ENCODE results near the gene UPK3A. TPM values are rescaled to one million over a fixed set of nuclear protein-coding genes. Genes with fewer than 3 reads are reported as not detected.
"Not testable (repeated sequence)": the region's sequence is repeated elsewhere in the genome, so short reads cannot be mapped to it uniquely, and the experiment has no call there.

UPK3A gene
- total RNA-seq, 4 donors from 2014 or later, result not detected

DNA sequence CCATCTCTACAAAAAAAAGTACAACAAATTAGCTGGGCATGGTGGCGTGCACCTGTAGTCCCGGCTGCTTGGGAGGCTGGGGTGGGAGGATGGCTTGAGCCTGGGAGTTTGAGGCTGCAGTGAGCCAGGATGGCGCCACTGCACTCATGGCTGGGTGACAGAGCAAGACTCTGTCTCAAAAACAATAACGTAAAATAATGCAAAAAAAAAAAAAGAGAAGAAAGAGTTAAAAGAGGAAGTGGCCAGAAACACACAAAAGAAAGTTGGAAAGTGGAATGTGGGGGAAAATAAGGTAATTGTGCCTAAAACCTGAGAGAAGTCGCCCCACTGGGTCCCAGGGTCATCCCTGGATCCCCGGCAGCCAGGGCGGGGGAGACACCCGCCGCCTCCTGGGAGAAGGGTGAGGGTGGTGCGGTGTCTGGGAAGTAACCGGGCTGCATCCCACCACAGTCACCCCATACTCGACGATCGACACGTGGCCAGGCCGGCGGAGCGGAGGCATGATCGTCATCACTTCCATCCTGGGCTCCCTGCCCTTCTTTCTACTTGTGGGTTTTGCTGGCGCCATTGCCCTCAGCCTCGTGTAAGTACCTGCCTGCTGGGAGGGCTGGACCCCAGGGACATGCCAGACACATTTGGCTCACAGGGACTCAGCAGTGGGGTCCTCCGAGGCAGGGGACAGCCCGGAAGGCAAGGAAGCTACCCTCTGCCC is 8.1 kb downstream of the UPK3A start:
- Histone ChIP-seq H3K27me3 (peaks cover 15% of the 10 kb centered on the region), H3K9me3 (no peaks in the 10 kb centered on the region), H3K36me3 (no peaks in the 10 kb centered on the region), H3K4me1 (no peaks in the 10 kb centered on the region), H3K4me3 (no peak overlapping the region), H3K27ac (no peak overlapping the region)
- 80 to 100% methylated on average over 1 to 9 of the region's 23 CpGs for WGBS, 2 donors (ENCODE audit: low coverage in 1 of 2)
- TF ChIP-seq, protein P1, sequence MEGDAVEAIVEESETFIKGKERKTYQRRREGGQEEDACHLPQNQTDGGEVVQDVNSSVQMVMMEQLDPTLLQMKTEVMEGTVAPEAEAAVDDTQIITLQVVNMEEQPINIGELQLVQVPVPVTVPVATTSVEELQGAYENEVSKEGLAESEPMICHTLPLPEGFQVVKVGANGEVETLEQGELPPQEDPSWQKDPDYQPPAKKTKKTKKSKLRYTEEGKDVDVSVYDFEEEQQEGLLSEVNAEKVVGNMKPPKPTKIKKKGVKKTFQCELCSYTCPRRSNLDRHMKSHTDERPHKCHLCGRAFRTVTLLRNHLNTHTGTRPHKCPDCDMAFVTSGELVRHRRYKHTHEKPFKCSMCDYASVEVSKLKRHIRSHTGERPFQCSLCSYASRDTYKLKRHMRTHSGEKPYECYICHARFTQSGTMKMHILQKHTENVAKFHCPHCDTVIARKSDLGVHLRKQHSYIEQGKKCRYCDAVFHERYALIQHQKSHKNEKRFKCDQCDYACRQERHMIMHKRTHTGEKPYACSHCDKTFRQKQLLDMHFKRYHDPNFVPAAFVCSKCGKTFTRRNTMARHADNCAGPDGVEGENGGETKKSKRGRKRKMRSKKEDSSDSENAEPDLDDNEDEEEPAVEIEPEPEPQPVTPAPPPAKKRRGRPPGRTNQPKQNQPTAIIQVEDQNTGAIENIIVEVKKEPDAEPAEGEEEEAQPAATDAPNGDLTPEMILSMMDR (IDR thresholded peaks at IDR 0.05), result no peak
- no peak for TF ChIP-seq EP300 (IDR thresholded peaks at IDR 0.05)
- no peak for TF ChIP-seq POLR2AphosphoS5 (IDR thresholded peaks at IDR 0.05)
- TF ChIP-seq POLR2A (IDR thresholded peaks at IDR 0.05), result no peak
- ATAC-seq, result no peak

DNA sequence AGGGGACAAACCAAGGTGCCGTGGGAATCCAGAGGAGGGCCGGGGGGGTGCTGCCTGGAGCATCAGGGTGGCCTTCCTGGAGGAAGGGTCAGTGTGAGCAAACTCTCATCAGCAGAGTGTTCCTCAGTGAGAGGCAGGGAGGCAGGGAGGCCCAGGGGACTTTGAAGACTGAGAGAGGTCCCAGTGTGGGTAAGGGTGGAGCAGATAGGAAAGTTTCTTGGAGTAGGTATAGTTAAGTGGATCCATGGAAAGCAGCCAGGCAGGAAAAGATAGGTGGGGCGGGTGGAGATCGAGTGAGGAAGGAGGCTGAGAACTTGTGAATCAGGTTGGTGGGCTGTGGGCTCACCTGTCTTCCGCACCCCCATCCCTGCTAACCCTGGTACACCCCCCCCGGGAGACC is 9.3 kb downstream of the UPK3A start:
- WGBS, 2 donors (ENCODE audit: low coverage in 1 of 2), result 53 to 72% methylated on average over 3 to 6 of the region's 6 CpGs

DNA sequence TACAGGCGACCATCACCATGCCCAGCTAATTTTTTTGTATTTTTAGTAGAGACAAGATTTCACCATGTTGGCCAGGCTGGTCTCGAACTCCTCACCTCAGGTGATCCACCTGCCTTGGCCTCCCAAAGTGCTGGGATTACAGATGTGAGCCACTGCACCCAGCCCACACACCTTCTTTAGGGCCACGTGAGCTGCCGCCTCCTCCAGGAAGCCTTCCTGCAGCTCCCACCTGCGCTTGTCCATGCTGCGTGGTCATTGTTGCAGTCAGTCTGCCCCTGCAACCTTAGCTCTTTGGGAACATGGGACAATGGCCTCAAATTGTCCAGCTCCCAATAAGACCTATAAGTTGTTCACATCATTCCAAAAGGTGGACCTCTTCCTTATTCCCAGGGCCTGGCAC is 10.3 kb downstream of the UPK3A start:
- H3K36me3 ChIP-seq, H3K27ac ChIP-seq, H3K4me1 ChIP-seq, H3K9me3 ChIP-seq, ATAC-seq, H3K4me3 ChIP-seq, H3K27me3 ChIP-seq: not testable (repeated sequence)
- WGBS, 2 donors (ENCODE audit: low coverage in 1 of 2), result 84 to 95% methylated on average over 4 to 5 of the region's 6 CpGs

More for the DNA sequence above, 9.3 kb downstream of the UPK3A start:
- Histone ChIP-seq H3K36me3 (no peaks in the 10 kb centered on the region), H3K4me3 (no peak overlapping the region), H3K27me3 (peaks cover 10% of the 10 kb centered on the region), H3K27ac (no peak overlapping the region), H3K4me1 (no peaks in the 10 kb centered on the region), H3K9me3 (no peaks in the 10 kb centered on the region)
- TF ChIP-seq POLR2AphosphoS5 (IDR thresholded peaks at IDR 0.05), result no peak
- TF ChIP-seq, protein P1 (IDR thresholded peaks at IDR 0.05), result no peak
- no peak for TF ChIP-seq EP300 (IDR thresholded peaks at IDR 0.05)
- TF ChIP-seq POLR2A (IDR thresholded peaks at IDR 0.05), result no peak
- ATAC-seq, result no peak

DNA sequence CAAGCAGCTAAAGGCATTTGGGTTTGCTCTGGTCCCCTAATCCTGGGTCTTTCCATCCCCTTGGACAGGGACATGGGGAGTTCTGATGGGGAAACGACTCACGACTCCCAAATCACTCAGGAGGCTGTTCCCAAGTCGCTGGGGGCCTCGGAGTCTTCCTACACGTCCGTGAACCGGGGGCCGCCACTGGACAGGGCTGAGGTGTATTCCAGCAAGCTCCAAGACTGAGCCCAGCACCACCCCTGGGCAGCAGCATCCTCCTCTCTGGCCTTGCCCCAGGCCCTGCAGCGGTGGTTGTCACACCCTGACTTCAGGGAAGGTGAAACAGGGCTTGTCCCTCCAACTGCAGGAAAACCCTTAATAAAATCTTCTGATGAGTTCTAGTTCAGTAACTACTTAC is 10.7 kb downstream of the UPK3A start:
- H3K4me3 ChIP-seq, result no peak overlapping the region
- ATAC-seq, result no peak
- no peaks in the 10 kb centered on the region for H3K4me1 ChIP-seq
- H3K27ac ChIP-seq, result no peak overlapping the region
- TF ChIP-seq POLR2AphosphoS5 (IDR thresholded peaks at IDR 0.05) (no peak), EP300 (IDR thresholded peaks at IDR 0.05) (no peak), POLR2A (IDR thresholded peaks at IDR 0.05) (no peak)
- TF ChIP-seq, protein P1 (IDR thresholded peaks at IDR 0.05), result no peak
- no peaks in the 10 kb centered on the region for H3K9me3 ChIP-seq
- H3K27me3 ChIP-seq, result peaks cover 2% of the 10 kb centered on the region
- 72% methylated on average over 2 of the region's 9 CpGs; no CpG with 5 or more reads in 1 of the 2 donors for WGBS, 2 donors (ENCODE audit: low coverage in 1 of 2)
- H3K36me3 ChIP-seq, result no peaks in the 10 kb centered on the region

DNA sequence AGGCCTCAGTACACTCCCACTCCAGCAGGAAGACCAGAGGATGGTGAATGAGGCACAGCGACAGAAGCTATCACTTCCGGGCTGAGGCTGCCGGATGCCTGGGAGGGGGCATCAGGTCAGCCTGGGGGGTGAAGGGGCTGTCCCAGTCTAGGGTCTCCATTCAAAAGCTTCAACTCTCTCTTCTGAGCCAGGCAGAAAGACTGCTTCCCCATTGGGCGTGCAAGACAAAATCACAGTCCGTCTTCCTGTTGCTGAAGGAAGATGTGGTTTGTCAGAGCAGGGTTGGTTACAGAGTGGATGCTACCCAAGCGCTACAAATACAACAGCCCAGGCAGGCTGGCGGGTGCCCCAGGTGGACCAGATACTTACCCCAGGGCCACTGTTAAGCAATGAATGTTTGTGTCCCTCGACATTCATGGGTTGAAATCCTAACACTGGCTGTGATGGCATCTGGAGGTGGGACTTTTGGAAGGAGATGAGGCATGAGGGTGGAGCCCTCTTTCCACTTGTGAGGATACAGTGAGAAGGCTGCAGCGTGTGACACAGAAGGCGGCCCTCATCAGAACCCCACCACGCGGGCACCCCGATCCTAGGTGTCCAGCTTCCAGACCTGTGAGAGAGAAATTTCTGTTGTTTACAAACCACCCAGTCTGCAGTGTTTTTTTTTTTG is 12.0 kb downstream of the UPK3A start:
- Histone ChIP-seq H3K4me3 (no peak overlapping the region), H3K27ac (no peak overlapping the region), H3K27me3 (no peaks in the 10 kb centered on the region), H3K4me1 (no peaks in the 10 kb centered on the region), H3K36me3 (no peaks in the 10 kb centered on the region), H3K9me3 (no peaks in the 10 kb centered on the region)
- 62 to 82% methylated on average over 2 to 7 of the region's 13 CpGs for WGBS, 2 donors (ENCODE audit: low coverage in 1 of 2)
- TF ChIP-seq POLR2A (IDR thresholded peaks at IDR 0.05) (no peak), POLR2AphosphoS5 (IDR thresholded peaks at IDR 0.05) (no peak), EP300 (IDR thresholded peaks at IDR 0.05) (no peak)
- TF ChIP-seq, protein P1 (IDR thresholded peaks at IDR 0.05), result no peak
- ATAC-seq, result no peak

All from gastroesophageal sphincter (tissue), 4 donors.